Right ventricle myocardium inferior (tissue), 1 donor: Measurements from ENCODE around the gene FLT1. TPM values are rescaled to one million over a fixed set of nuclear protein-coding genes. Genes with fewer than 3 reads are reported as not detected.

Source experiments
- ATAC-seq: fragments of 200-7000 bp; cut with Tn5 transposase; one replicate; pipeline ENCODE4 v1.9.1; 2020; ENCODE audit warnings: mild to moderate bottlenecking, moderate library complexity
- DNase-seq: peaks from one replicate; pipeline ENCODE4 v3.0.0; 2021; ENCODE audit errors: missing footprints
- intact Hi-C: fragments of 100-400 bp; cut with DNase I; formaldehyde crosslinking; loops from one replicate; pipeline ENCODE4 v1.11.0; 2022
- total RNA-seq: library from RNA; stranded (reverse); fragmentation: NEBNext Ultra II Directional; extraction: Animal tissue kit (Norgen Biotek cat#: 25700); gene quantifications from one replicate; pipeline ENCODE4 v1.2.1, GENCODE V29; 2021
- donor health status: DM: no; HTN: yes; CAD: no; lungs with severe emphysema.

Gene FLT1
- total RNA-seq, 1 donor from 2014 or later = 41.0 TPM

DNA sequence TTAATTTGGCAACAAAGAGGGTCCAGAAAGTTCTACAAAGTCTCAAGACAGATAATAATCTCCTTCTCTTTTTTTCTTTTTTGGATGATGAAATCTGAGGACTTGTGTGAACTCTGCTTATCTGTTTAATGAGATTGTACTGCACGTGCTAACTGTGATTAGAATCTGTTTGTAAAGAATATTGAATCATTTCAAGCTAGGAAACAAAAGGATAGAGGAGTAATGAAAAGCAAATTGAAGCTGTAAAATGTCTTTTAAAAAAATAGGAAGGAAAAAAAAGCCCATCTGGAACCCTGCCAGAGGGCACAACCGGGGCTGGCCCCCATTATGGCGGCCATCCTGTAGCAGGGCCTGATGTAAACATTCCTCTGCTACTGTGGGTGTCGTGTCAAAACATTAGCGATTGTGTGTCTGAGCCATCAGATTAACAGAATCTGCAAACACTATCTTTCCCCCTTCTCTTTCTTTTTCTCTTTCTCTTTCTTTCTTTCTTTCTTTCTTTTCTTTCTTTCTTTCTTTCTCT lies 83.0 kb downstream of the FLT1 start:
- no peak for ATAC-seq
- no peak for DNase-seq
- intact Hi-C loops = no loop called here

DNA sequence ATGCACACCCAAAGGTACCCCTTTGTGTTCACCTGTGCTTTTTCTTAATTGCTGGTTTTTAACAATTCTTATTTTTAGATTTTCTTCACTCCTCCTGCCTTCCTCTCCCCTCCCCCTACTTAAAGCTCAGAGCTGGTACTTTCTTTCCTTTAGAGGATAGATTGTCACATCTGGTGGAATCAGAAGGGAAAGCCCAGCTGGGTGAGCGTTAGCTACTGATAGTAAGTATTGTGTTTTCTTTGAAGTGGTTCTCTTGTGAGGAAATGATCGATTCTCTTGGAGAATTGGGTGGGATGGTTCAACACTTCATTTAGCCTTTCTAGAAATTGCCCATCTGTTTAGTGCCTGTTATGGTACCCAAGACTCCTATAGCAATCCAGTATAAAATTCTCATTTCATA lies 84.8 kb downstream of the FLT1 start:
- ATAC-seq (no peak), DNase-seq (no peak)
- intact Hi-C loops = no loop called here

DNA sequence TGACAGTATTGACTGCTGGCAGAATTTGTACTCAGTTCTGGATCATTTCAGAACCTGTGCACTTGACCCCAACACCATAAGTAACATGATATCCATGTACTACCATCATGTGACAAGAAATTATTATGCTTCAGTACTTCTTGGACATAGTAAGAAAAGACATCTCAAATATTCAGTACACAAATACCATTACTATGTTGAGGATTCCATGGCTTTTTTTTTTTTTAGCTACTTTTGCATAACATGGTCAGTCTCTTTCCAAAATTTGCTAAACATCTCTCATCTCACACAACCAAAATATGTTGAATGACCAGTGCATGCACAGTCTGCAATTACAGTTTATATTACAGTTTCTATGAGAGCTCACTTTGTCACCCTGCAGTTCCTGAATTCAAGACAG lies 85.3 kb downstream of the FLT1 start:
- ATAC-seq = no peak
- intact Hi-C loops = loop anchor here (10.0 kb wide), 1 partner anchor 245 kb away; the partner anchor contains the start of gene POMP
- DNase-seq = no peak

DNA sequence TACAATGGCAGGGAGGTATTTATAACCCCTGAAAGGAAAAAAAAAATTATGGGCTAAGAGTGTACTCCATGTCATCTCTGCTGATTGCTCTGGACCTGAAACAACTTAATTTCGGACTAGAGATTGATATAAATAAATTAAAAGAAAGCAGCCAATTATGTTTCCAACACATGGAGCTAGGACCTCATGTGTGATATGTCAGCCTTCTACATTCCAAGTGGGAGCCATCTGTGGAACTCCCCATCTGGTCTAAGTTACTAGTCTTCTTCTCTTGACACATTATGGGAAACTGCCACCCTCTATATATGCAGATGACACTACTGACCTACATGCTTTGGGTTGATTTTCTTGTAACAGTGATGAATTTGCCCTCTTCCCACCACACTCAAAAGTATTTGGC lies 86.1 kb downstream of the FLT1 start:
- no peak for ATAC-seq
- intact Hi-C loops = loop anchor here (10.0 kb wide), 1 partner anchor 246 kb away; the partner anchor contains the start of gene POMP
- DNase-seq = no peak

DNA sequence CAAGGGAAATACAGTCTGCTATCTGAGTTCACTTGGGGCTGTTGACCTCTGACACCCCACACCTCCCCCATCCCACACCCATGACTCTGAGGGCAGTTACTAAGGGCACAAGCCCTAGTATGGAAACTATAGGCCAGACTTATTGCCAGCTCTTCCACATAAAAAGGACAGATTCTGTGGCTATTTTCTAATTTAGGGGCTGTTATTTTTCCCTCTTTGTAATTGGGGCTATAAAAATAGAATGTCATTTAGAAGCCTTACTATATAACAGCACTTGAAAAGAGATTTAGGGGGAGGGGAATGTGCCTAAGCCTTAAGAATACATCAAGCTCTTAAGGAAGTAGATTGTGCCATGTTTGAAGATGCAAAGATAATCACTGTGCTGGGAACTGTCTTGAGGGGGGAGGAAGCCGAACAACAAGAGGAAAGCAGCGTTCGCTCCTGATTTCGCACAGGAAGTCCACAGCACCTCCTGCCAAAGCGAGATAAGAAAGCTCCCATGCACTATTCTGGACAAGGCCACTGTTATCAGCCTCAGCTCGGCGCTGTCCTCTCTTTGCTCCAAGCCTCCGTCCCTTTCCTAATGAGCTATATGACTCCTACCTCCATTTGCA lies 86.6 kb downstream of the FLT1 start:
- intact Hi-C loops = loop anchor here (10.0 kb wide), 1 partner anchor 246 kb away; the partner anchor contains the start of gene POMP
- ATAC-seq (peak; percentile 87), DNase-seq (peak; percentile 61)

DNA sequence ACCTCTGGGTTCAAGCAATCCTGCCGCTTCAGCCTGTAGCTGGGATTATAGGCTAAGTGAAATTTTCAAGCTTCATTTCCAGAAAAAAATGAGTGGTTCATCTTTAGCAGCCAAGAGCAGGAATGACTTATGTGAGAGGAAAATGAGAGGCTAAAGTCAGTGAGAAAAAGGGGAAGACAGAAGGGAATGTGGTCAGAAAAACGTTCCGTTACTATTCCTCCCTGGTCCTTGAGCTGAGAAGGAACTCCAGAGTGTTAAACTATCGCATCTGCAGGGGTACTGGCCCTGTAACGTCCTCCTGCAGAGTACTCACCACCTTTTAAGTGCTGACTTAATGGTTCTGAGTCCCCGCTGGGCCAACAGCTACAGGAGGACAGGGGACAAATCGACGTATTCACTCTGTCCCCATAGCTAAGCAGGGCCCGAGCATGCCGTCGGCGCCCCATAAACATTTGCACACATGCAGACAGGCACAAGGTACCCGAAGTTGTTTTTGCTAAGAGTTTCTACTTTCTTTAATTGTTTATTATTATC lies 88.1 kb downstream of the FLT1 start:
- DNase-seq = no peak
- ATAC-seq = no peak
- intact Hi-C loops = loop anchor here (10.0 kb wide), 1 partner anchor 248 kb away; the partner anchor contains the start of gene POMP

DNA sequence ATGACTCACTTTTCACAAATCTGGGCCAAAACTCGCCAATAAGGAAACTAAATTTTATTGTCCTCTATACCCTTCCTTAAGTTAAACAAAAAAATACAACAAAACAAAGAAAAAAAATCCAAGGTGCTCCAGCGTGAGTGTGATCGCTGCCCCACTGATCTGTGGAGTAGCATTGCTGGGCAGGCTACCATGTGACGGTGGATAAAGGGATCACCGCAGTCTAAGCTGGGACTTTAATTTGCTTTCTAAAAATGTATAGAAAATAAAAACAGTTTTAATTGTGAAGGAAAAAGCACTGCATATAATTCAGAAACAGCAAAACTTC lies 92.9 kb downstream of the FLT1 start:
- ATAC-seq = no peak
- DNase-seq = no peak
- intact Hi-C loops = loop anchor here (10.0 kb wide), 1 partner anchor 253 kb away; the partner anchor contains the start of gene POMP

DNA sequence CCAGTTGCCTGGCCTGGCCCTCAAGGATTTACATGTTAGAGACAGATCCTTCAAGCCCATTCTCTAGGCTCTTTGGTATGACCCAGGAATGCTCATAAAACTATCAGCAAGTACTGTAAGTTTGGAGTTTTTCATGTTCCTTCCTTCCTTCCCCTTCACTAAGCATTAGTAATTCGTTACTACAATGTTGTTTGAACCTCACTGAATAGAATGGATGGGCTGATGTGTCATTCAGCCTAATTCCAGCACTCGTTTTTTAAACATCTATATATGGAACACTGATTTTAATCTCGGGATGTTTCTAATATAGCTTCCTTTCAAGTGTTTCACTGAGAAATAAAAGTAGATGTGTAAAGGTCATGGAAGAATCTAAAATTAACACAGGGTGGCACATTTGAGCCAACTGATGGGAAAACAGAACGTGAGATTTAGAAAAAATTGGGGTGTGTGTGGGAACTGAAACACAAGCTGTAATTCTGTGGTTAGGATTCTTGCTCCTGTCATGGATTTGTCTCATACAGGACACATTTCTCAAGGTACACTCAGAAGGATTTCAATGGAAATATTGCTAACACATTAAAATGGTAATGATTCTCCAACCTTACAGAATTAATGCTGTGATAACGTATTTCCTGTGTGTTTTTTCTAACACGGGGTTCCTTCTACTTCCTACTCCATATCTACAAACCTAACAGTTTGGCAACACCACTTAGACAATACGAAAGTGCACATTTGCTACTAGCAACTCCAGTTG lies 93.4 kb downstream of the FLT1 start:
- ATAC-seq (no peak), DNase-seq (no peak)
- intact Hi-C loops = loop anchor here (10.0 kb wide), 1 partner anchor 253 kb away; the partner anchor contains the start of gene POMP

DNA sequence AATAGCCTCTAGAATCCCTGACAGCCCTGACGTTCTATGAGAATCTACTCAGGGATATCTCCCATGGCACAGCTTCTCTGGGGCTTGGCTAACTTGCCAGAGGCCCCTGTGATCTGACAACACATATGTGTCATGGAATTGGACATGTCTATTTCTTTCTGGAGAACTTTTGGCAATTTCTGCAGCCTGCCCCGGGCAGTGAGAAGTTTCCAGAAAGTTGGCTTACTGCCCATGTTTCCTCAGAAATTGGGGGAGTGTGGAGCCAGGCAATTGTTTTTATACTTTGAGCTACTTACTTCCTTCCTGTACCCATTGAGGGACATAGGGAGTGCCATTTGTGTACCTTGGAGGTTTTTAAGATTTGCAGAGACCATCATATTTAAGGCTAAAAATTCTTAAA lies 98.9 kb downstream of the FLT1 start:
- intact Hi-C loops = no loop called here
- no peak for ATAC-seq
- no peak for DNase-seq

DNA sequence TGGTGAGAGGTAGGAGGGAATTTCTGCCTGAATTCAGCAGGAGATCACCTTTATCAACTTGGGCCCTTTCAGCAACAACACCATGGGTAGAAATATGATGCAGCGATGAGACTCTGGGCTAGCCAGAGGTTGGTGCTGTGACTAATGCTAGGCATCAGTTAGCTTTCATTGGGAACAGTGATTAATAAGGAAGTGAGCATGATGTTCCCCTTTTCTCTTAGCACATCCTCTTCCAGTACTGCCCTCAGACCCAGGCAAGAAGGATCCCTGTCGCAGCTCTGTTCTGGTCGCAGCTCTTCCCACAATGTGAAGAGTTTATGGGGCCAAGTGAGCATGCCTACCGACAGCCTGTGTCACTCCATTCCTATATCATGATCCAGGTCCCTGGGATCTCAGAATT lies 100.5 kb downstream of the FLT1 start:
- ATAC-seq (peak; percentile 48), DNase-seq (no peak)
- intact Hi-C loops = loop anchor here (5.0 kb wide), 1 partner anchor 98 kb away; no protein-coding TSS in a partner anchor

DNA sequence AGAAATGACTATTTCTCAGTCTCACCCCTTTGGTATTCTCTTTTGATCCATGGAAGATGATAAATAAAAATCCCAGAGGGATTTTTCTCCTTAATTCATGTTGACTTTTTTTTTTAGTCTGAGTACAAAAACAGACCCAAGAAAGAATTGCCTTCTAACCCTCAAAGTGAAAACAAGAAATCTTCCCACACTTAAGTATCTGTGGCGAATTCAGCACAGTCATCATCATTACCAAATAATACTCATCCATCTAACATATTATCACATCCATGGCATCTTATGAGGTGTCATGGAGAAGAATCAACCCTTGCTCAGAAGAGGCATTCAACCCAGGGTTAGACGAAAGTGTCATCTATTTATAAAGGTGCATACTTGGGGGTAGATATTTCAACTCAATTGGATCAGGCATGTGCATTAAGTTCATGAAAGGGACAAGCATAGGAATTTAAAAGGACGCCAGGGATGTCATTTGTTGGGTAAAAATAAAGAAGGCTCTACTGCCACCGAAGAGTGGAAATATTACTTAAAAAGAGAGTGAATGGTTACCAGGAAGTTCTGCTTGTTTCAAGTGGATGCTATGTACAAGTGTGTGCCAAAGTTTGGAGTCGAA lies 101.9 kb downstream of the FLT1 start:
- intact Hi-C loops = loop anchor here (5.0 kb wide), 1 partner anchor 99 kb away; no protein-coding TSS in a partner anchor
- no peak for ATAC-seq
- DNase-seq = no peak

DNA sequence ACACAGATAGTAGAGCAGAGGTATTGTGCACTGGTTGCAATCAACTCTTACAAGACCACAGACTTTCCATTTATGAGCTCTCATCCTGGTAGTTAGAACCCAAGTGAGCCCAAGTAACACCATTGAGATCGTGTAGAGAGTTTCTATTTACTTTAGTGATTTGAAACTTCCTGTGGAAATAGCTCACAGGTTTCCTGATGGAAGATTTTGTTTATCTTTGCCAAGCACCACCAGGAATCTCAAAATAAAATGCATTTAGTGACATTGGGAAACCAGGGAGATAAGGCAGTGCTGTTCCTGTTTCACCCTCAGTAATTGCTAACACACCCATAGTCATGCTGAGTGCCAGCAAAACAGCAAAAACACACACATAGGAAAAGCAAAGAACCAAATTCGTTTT lies 102.5 kb downstream of the FLT1 start:
- no peak for DNase-seq
- intact Hi-C loops = loop anchor here (5.0 kb wide), 1 partner anchor 100 kb away; no protein-coding TSS in a partner anchor
- ATAC-seq = peak; percentile 57

DNA sequence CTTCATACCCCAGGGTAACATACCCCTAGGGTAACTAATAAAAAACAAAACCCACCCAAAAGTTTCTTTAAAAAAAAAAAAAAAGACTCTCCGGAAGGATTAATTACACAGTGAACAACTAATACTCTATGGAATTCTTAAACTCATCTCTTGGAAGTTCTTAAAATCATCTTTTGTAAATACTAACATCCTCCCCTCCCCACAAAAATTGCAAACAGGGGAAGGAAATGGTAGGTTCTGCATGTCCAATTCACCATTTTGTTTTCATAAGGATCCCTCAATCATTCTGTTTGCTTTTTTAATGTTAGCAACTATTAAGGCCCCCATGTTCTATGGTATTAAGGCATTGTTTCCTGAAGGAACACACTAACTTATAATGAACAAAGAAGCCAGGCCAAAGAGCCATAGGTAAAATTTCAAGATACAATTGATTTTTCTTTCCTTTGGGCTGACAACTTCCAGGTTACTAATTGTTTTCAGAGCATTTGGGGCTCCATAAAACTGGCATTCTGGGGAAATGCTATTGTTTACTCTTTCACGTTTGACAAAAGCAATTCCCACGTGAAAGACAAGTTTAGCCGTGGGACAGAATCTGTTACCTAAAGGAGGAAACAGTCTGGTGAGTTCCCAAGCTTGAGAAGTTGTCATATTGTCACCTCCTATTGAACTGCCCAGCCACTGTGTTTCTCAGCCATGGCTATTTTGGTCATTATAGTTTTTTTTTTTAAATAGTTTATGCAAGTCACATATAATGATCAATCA lies 107.0 kb downstream of the FLT1 start:
- no peak for ATAC-seq
- DNase-seq = no peak
- intact Hi-C loops = no loop called here

DNA sequence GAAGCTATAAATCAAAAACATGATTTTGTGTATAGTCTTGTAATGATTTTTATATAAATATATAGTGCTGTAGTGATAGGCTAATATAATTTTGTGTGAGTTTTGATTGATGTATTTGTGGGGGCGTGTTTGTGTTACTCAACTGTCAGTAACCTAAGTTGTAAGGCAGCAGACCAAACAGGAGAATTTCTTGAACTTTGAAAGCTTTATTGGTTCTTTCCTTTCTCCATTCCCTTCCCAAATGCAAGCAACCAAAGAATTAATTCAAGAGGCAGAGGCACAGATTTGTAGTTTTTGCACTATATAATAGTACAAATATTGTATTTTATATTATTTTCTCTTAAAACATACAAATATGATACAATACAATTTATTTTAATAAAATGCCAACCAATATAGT lies 109.6 kb downstream of the FLT1 start:
- ATAC-seq (no peak), DNase-seq (no peak)
- intact Hi-C loops = no loop called here

DNA sequence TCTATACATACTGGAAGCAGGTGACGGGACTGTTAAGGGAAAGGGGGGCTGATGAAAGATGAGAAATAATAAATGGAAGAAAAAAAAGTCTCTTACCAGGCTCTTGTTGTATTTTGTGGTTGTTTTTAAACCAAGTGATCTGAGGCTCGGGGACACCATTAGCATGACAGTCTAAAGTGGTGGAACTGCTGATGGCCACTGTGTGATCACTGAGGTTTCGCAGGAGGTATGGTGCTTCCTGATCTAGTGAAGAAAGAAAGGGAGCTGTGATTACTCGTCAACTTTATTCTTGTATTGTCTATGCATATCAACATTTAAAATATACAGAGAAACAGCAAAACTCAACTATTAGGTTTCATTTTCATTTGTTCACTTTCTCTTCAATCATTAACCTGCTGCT lies 110.1 kb downstream of the FLT1 start:
- no peak for ATAC-seq
- intact Hi-C loops = no loop called here
- DNase-seq = no peak

DNA sequence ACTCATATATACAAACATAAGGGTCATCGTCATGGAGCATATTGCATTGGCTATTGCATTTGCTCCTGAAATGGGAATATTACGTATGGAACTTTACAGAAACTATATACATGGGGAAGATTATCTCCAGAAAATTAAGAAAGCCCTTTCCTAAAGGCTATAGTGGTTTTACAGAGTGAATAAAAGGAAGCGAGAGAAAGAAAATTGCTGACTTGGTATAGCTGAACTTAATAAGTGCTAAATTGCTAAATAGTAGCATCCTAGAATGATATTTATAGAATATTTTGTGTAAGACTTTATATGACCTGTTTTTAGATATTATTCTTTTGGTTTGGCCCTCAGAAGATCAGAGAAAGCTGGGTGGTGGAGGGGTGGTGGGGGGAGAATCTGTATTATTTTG lies 114.6 kb downstream of the FLT1 start:
- intact Hi-C loops = no loop called here
- DNase-seq = no peak
- no peak for ATAC-seq

DNA sequence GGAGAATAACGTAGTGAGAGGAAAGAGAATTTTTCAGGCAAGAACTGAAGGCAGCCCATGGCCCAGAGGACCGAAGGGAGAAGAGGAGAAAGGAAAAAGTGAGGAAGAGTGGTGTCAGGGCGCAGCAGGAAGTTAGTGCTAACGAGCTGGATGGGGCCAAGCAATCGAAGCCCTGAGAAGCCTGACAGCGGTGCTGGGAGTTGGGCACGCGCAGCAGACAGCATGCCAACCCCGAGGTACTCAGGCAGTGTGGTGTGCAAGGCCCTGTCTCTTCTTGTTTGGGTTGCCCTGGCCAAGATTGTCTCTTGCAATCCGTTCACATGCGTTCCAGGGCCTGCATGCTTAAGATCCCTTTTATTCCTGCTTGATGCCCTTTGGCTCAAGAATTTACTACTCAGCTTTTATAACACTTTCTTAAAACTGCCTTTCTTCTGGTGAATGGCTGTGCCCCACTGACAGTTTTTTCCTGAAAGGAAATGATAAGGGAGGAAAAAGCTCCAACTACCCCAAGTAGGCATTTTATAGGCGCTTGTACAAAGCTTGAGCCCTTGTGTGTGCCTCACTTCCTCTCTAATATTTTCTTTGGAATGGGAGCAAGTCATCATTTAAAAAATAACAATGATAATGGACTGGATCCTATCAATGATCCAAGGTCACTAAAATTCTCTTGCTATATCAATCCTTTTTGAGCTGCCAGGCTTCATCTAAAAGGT lies 115.4 kb downstream of the FLT1 start:
- intact Hi-C loops = no loop called here
- ATAC-seq = no peak

DNA sequence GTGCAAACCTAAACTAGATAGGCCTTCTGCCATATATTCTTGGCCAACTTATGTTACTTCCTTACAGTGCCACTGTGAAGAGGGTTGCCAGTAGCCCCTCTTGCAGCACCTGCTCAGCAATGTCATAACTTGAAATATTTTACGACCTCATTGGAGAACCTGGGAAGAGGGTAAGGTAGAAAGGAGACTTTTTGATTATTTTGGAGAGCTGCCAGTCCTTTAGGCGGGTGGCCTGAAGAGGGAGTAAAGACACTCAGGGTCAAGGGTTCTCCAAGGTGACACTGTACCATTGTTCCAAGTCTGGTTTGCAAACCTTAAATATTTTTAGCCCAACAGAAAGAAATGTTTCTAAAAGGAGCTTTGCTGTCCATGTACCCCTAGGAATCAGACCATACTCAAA lies 118.3 kb downstream of the FLT1 start:
- DNase-seq = no peak
- no peak for ATAC-seq
- intact Hi-C loops = no loop called here

More for the DNA sequence above, 115.4 kb downstream of the FLT1 start:
- no peak for DNase-seq
